T-cell (primary cell): Measurements from ENCODE around the gene OR2D2. TPM values are rescaled to one million over a fixed set of nuclear protein-coding genes. Genes with fewer than 3 reads are reported as not detected.

ENCODE experiments used
- ATAC-seq, 4 experiments: fragments of 200-7000 bp in 3 of 4; fragments of 150-1000 bp in 1 of 4; cut with Tn5 transposase; replicated peaks in 1 of 4; 1 replicate in 3 of 4; 2 replicates in 1 of 4; pipeline ENCODE4 v1.10.0; 2021; ENCODE audit warnings: moderate library complexity in 3 of 4, mild to moderate bottlenecking in 2 of 4, moderate number of reproducible peaks in 1 of 4
- CTCF ChIA-PET, 2 donors: fragments of 300-600 bp; sonication (Branson Sonifier 250); formaldehyde crosslinking; loops; one replicate each; lab custom pipeline; 2022; ENCODE audit warnings: antibody characterized with exemption in 2 of 2; lab: Charles Lee
- POLR2A ChIA-PET, 2 donors: fragments of 300-600 bp; sonication (Branson Sonifier 250); formaldehyde crosslinking; loops; one replicate each; lab custom pipeline; 2022; ENCODE audit warnings: antibody characterized with exemption in 2 of 2; lab: Charles Lee
- DNase-seq, 35 experiments: peaks; one replicate each; pipeline versions ENCODE4 v3.0.0 to v3.0.0-alpha.2; 2013 to 2023
- H3K27ac ChIP-seq: one replicate; pipeline ENCODE4 v1.5.1; 2013; ENCODE audit warnings: low read length
- H3K27me3 ChIP-seq, 2 experiments: replicated peaks in 1 of 2; 1 replicate in 1 of 2; 2 replicates in 1 of 2; pipeline versions ENCODE4 v1.6.1 to v1.7.0; 2013; ENCODE audit warnings: low read length in 1 of 2, mixed read lengths in 1 of 2; ENCODE audit not compliant: control insufficient read depth in 2 of 2, insufficient read depth in 2 of 2; ENCODE audit errors: extremely low read depth in 1 of 2
- H3K36me3 ChIP-seq, 2 donors: 1 replicate in 1 of 2; 2 replicates in 1 of 2; pipeline versions ENCODE4 v1.6.1 to v1.7.0; 2013; ENCODE audit warnings: low read length in 1 of 2; ENCODE audit not compliant: control insufficient read depth in 2 of 2, insufficient read depth in 1 of 2; ENCODE audit errors: extremely low read depth in 1 of 2
- H3K4me1 ChIP-seq, 2 experiments: 1 replicate in 1 of 2; 2 replicates in 1 of 2; pipeline versions ENCODE4 v1.6.1 to v1.7.0; 2013; ENCODE audit warnings: low read length in 2 of 2, mixed read lengths in 1 of 2; ENCODE audit not compliant: insufficient read depth in 2 of 2, control insufficient read depth in 1 of 2; ENCODE audit errors: extremely low read depth in 1 of 2
- H3K4me3 ChIP-seq, 2 donors: 1 replicate in 1 of 2; 2 replicates in 1 of 2; pipeline versions ENCODE4 v1.5.1 to v1.7.0; 2013; ENCODE audit warnings: mild to moderate bottlenecking in 2 of 2, low read length in 1 of 2, moderate library complexity in 1 of 2; ENCODE audit not compliant: control insufficient read depth in 1 of 2; ENCODE audit errors: extremely low read depth in 1 of 2
- H3K9me3 ChIP-seq: 2 replicates; pipeline ENCODE4 v1.7.0; 2013
- H3K27ac Mint-ChIP-seq, 2 donors: one replicate each; pipeline ENCODE4 v1.8.0; 2020 to 2021; ENCODE audit warnings: mild to moderate bottlenecking in 2 of 2, mixed read lengths in 2 of 2
- H3K27me3 Mint-ChIP-seq, 2 donors: one replicate each; pipeline ENCODE4 v1.8.0; 2021 to 2022; ENCODE audit warnings: mixed read lengths in 2 of 2
- H3K36me3 Mint-ChIP-seq: one replicate; pipeline ENCODE4 v1.8.0; 2021; ENCODE audit warnings: mixed read lengths
- H3K4me1 Mint-ChIP-seq, 3 donors: one replicate each; pipeline ENCODE4 v1.8.0; 2020 to 2022; ENCODE audit warnings: mixed read lengths in 3 of 3, mild to moderate bottlenecking in 1 of 3
- H3K4me3 Mint-ChIP-seq, 3 donors: one replicate each; pipeline ENCODE4 v1.8.0; 2020 to 2022; ENCODE audit warnings: mild to moderate bottlenecking in 3 of 3, mixed read lengths in 3 of 3, moderate library complexity in 3 of 3
- H3K9me3 Mint-ChIP-seq, 3 donors: one replicate each; pipeline ENCODE4 v1.8.0; 2020 to 2022; ENCODE audit warnings: mixed read lengths in 3 of 3
- WGBS: methylation state at CpG from one replicate; pipeline ENCODE4 v1.1.5; 2013; ENCODE audit warnings: missing lambda C conversion rate; ENCODE audit not compliant: insufficient coverage; 5-methylcytosine and 5-hydroxymethylcytosine counted together
- total RNA-seq, 35 experiments: library from RNA in 6 of 35; stranded (reverse) in 6 of 35; fragments of 120-200 nt in 1 of 35; gene quantifications; one replicate each; pipeline versions ENCODE4 v1.2.1 to v1.2.4 and lab custom pipeline; 2013 to 2026

Gene OR2D2
- total RNA-seq, 5 donors from 2014 or later (not counting 1 experiment from before 2014, with no cell fraction given), result not detected

GRCh38 chr11:6850526-6850925 lies 41.8 kb downstream of the OR2D2 start:
- peaks cover 10 to 17% (median 13%) of the 10 kb centered on the region in 3 donors for H3K9me3 Mint-ChIP-seq
- no peak for DNase-seq
- no peaks in the 10 kb centered on the region for H3K4me1 Mint-ChIP-seq
- H3K36me3 Mint-ChIP-seq, result no peaks in the 10 kb centered on the region
- Histone ChIP-seq H3K4me3 (no peak overlapping the region), H3K4me1 (no peaks in the 10 kb centered on the region), H3K27ac (no peak overlapping the region), H3K36me3 (no peaks in the 10 kb centered on the region), H3K27me3 (peaks cover 0 to 3% of the 10 kb centered on the region in 2 experiments), H3K9me3 (no peaks in the 10 kb centered on the region)
- H3K4me3 Mint-ChIP-seq, result no peak overlapping the region
- ChIA-PET POLR2A (no interaction called here), CTCF (no interaction called here)
- H3K27me3 Mint-ChIP-seq, result peaks cover 19 to 22% of the 10 kb centered on the region in 2 donors
- ATAC-seq, result no peak
- WGBS, result 100% methylated on average over 1 of the region's 2 CpGs
- H3K27ac Mint-ChIP-seq, result no peak overlapping the region

GRCh38 chr11:6845383-6845782 lies 46.9 kb downstream of the OR2D2 start, which contains the start of gene OR10A5:
Gene OR10A5 (plus strand): TSS chr11:6845683. CDS start chr11:6845683, 0 bp downstream.
- H3K27me3 Mint-ChIP-seq, result peaks cover 14 to 43% of the 10 kb centered on the region in 2 donors
- no peak for ATAC-seq

GRCh38 chr11:6844356-6844755 lies 47.9 kb downstream of the OR2D2 start:
- no peak overlapping the region for H3K4me3 Mint-ChIP-seq
- POLR2A ChIA-PET, result interaction anchor here in 1 of 2 donors (0.7 kb wide), 1 partner anchor 575 kb away, joined by 3 read pairs; no protein-coding TSS in a partner anchor
- 90% methylated on average over 2 of the region's 5 CpGs for WGBS
- DNase-seq (no peak), ATAC-seq (no peak)
- no peaks in the 10 kb centered on the region for H3K9me3 Mint-ChIP-seq
- no peak overlapping the region for H3K27ac ChIP-seq
- no peaks in the 10 kb centered on the region for H3K36me3 ChIP-seq
- H3K4me1 Mint-ChIP-seq, result no peaks in the 10 kb centered on the region
- no peak overlapping the region for H3K4me3 ChIP-seq
- peaks cover 11 to 43% of the 10 kb centered on the region in 2 donors for H3K27me3 Mint-ChIP-seq
- no peaks in the 10 kb centered on the region for H3K9me3 ChIP-seq
- H3K36me3 Mint-ChIP-seq, result no peaks in the 10 kb centered on the region
- CTCF ChIA-PET, result no interaction called here
- H3K4me1 ChIP-seq, result no peaks in the 10 kb centered on the region
- no peak overlapping the region for H3K27ac Mint-ChIP-seq
- peaks cover 0 to 13% of the 10 kb centered on the region in 2 experiments for H3K27me3 ChIP-seq

More at GRCh38 chr11:6845383-6845782, 46.9 kb downstream of the OR2D2 start, which contains the start of gene OR10A5:
- Histone ChIP-seq H3K36me3 (no peaks in the 10 kb centered on the region), H3K27ac (no peak within 1 kb of the TSS), H3K4me3 (no peak within 1 kb of the TSS), H3K4me1 (no peaks in the 10 kb centered on the region), H3K9me3 (no peaks in the 10 kb centered on the region), H3K27me3 (peaks cover 0 to 12% of the 10 kb centered on the region in 2 experiments)
- no peak for DNase-seq
- ChIA-PET POLR2A (no interaction called here), CTCF (no interaction called here)
- H3K4me3 Mint-ChIP-seq, result no peak within 1 kb of the TSS
- H3K27ac Mint-ChIP-seq, result no peak within 1 kb of the TSS
- H3K9me3 Mint-ChIP-seq, result peaks cover 0 to under 1% (median 0%) of the 10 kb centered on the region in 3 donors
- no peaks in the 10 kb centered on the region for H3K4me1 Mint-ChIP-seq
- no peaks in the 10 kb centered on the region for H3K36me3 Mint-ChIP-seq
- 90% methylated on average over 2 of the region's 3 CpGs for WGBS

DNA sequence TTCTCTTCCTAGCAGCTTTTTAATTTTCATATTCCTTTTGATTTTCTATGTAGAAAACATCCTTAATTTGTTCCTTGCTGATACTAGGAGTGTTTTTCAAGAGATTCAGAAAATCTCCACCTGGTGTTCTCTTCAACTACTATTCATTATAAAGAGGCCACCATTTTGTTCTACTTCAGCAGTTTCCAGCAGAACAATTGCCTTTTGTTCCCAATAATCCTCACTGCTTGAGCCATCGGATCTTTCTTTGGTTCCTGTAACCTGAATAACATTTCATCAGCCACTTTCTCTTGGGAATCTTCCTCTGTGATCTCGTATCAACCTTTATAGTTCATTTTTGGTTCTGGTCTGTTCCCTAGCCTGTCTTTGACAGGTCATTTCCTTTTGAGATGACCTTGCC lies 48.6 kb downstream of the OR2D2 start:
- H3K4me3 ChIP-seq, result no peak overlapping the region
- Mint-ChIP-seq H3K27me3 (peaks cover 11 to 43% of the 10 kb centered on the region in 2 donors), H3K4me1 (no peaks in the 10 kb centered on the region), H3K9me3 (no peaks in the 10 kb centered on the region), H3K27ac (no peak overlapping the region), H3K36me3 (no peaks in the 10 kb centered on the region), H3K4me3 (no peak overlapping the region)
- ATAC-seq, result no peak
- no peak for DNase-seq
- WGBS, result 91% methylated on average over 2 of the region's 2 CpGs
- H3K27me3 ChIP-seq, result peaks cover 0 to 12% of the 10 kb centered on the region in 2 experiments
- ChIA-PET POLR2A (no interaction called here), CTCF (no interaction called here)
- no peaks in the 10 kb centered on the region for H3K4me1 ChIP-seq
- no peaks in the 10 kb centered on the region for H3K9me3 ChIP-seq
- H3K27ac ChIP-seq, result no peak overlapping the region
- H3K36me3 ChIP-seq, result no peaks in the 10 kb centered on the region

- CTCF ChIA-PET, result no interaction called here
- H3K4me3 ChIP-seq, result no peak overlapping the region
- no peak for DNase-seq
- Mint-ChIP-seq H3K27ac (no peak overlapping the region), H3K36me3 (no peaks in the 10 kb centered on the region), H3K4me1 (no peaks in the 10 kb centered on the region), H3K9me3 (no peaks in the 10 kb centered on the region), H3K27me3 (peaks cover 11 to 36% of the 10 kb centered on the region in 2 donors), H3K4me3 (no peak overlapping the region)
- H3K9me3 ChIP-seq, result no peaks in the 10 kb centered on the region
- peaks cover 0 to 10% of the 10 kb centered on the region in 2 experiments for H3K27me3 ChIP-seq
- H3K36me3 ChIP-seq, result no peaks in the 10 kb centered on the region
- no peak for ATAC-seq
- H3K4me1 ChIP-seq, result no peaks in the 10 kb centered on the region
- POLR2A ChIA-PET, result no interaction called here
- no peak overlapping the region for H3K27ac ChIP-seq
Observed at GRCh38 chr11:6841694-6842093, 50.6 kb downstream of the OR2D2 start.

Other genes starting within 250 kb of the OR2D2 start
- gene DCHS1, start 236.7 kb downstream of the OR2D2 start, total RNA-seq, result 10 to 100 TPM in 3 of 5 donors, 1 to 10 TPM in 2; 4.9 to 14.8 (median 10.4) TPM
- 10 to 100 TPM; 12.1 to 33.1 (median 30.2) TPM for gene MRPL17, start 209.2 kb downstream of the OR2D2 start, total RNA-seq
- not detected for gene OR2AG2, start 120.5 kb downstream of the OR2D2 start, total RNA-seq
- not detected for gene OR2AG1, start 109.5 kb downstream of the OR2D2 start, total RNA-seq
- under 1 TPM in 1 of 5 donors, not detected in 4; 0.35 TPM for gene OR6A2, start 92.8 kb downstream of the OR2D2 start, total RNA-seq
- gene OR10A5, start 46.8 kb downstream of the OR2D2 start, total RNA-seq, result not detected
- not detected for gene OR10A2, start 29.4 kb downstream of the OR2D2 start, total RNA-seq
- gene OR10A4, start 15.9 kb downstream of the OR2D2 start, total RNA-seq, result not detected
- not detected for gene OR2D3, start 28.5 kb upstream of the OR2D2 start, total RNA-seq
- under 1 TPM in 4 of 5 donors, not detected in 1; 0.10 to 0.70 (median 0.39) TPM for gene ZNF215, start 33.9 kb upstream of the OR2D2 start, total RNA-seq
- gene ZNF214, start 127.8 kb upstream of the OR2D2 start, total RNA-seq, result not detected
- gene NLRP14, start 128.0 kb upstream of the OR2D2 start, total RNA-seq, result under 1 TPM in 1 of 5 donors, not detected in 4; 0.13 TPM
- not detected for gene RBMXL2, start 196.5 kb upstream of the OR2D2 start, total RNA-seq